ENCODE results near the gene PWWP2B.

DNA sequence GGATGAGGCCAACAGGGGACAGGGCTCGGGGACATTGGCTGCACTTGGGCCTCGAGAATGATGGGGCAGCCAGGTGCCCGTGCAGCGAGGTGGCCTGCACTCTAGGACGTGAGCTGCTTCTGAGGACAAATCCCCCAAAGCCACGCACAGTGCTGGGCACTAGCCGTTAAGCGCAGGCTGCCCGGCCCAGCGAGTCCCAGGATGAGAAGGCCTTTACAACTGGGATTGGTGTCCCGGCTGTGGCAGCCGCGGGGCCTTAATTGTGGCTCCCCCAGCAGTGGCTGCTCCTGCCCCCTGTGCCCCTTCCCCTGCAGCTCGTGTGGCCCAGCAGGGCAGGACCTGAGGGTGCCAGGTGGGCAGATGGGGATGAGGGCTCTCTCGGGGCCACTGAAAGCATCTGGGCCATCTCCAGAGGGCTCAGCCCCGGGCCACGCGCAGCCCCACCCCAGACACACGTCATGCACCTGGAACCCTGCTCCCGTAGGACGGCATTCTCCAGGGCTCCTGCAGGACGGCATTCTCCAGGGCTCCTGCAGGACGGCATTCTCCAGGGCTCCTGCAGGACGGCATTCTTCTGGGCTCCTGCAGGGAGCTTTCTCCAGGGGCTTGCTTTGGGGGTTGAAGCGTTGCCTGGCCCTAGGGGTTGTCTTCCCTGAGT is 6.6 kb downstream of the PWWP2B start:
- TF ChIP-seq, protein P1, sequence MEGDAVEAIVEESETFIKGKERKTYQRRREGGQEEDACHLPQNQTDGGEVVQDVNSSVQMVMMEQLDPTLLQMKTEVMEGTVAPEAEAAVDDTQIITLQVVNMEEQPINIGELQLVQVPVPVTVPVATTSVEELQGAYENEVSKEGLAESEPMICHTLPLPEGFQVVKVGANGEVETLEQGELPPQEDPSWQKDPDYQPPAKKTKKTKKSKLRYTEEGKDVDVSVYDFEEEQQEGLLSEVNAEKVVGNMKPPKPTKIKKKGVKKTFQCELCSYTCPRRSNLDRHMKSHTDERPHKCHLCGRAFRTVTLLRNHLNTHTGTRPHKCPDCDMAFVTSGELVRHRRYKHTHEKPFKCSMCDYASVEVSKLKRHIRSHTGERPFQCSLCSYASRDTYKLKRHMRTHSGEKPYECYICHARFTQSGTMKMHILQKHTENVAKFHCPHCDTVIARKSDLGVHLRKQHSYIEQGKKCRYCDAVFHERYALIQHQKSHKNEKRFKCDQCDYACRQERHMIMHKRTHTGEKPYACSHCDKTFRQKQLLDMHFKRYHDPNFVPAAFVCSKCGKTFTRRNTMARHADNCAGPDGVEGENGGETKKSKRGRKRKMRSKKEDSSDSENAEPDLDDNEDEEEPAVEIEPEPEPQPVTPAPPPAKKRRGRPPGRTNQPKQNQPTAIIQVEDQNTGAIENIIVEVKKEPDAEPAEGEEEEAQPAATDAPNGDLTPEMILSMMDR (IDR thresholded peaks at IDR 0.05): no peak
- TF ChIP-seq POLR2A (IDR thresholded peaks at IDR 0.05): no peak
